PC-3 (cell line): Measurements from ENCODE around the gene SPAAR.
"Not testable (repeated sequence)": the region's sequence is repeated elsewhere in the genome, so short reads cannot be mapped to it uniquely, and the experiment has no call there.

Experiments
- EZH2 ChIP-seq: fragments of 300-600 bp; sonication (generic); IDR thresholded peaks from one replicate; pipeline ENCODE4 v1.6.1; 2017; ENCODE audit warnings: antibody characterized with exemption, mild to moderate bottlenecking, low read length; ENCODE audit not compliant: unreplicated experiment
- EZH2phosphoT487 ChIP-seq: fragments of 300-600 bp; sonication (generic); IDR thresholded peaks from 2 replicates; pipeline ENCODE4 v1.6.1; 2018; ENCODE audit warnings: mild to moderate bottlenecking, antibody characterized with exemption, low read length, borderline replicate concordance
- TF ChIP-seq, protein P1 (sequence below): fragments of 300-600 bp; sonication (generic); conservative IDR thresholded peaks from 2 replicates; pipeline ENCODE4 v1.5.1; 2017; ENCODE audit warnings: antibody characterized with exemption, low read depth, mild to moderate bottlenecking, low read length

DNA sequence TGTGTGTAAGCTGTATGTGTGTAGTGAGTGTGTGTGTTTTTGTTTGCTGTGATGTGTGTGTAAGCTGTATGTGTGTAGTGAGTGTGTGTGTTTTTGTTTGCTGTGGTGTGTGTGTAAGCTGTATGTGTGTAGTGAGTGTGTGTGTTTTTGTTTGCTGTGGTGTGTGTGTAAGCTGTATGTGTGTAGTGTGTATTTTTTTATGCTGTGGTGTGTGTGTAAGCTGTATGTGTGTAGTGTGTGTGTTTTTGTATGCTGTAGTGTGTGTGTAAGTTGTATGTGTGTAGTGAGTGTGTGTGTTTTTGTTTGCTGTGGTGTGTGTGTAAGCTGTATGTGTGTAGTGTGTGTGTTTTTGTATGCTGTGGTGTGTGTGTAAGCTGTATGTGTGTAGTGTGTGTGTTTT is 4.1 kb downstream of the SPAAR start:
- TF ChIP-seq, protein P1, sequence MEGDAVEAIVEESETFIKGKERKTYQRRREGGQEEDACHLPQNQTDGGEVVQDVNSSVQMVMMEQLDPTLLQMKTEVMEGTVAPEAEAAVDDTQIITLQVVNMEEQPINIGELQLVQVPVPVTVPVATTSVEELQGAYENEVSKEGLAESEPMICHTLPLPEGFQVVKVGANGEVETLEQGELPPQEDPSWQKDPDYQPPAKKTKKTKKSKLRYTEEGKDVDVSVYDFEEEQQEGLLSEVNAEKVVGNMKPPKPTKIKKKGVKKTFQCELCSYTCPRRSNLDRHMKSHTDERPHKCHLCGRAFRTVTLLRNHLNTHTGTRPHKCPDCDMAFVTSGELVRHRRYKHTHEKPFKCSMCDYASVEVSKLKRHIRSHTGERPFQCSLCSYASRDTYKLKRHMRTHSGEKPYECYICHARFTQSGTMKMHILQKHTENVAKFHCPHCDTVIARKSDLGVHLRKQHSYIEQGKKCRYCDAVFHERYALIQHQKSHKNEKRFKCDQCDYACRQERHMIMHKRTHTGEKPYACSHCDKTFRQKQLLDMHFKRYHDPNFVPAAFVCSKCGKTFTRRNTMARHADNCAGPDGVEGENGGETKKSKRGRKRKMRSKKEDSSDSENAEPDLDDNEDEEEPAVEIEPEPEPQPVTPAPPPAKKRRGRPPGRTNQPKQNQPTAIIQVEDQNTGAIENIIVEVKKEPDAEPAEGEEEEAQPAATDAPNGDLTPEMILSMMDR, result not testable (repeated sequence)
- not testable (repeated sequence) for TF ChIP-seq EZH2, EZH2phosphoT487
